PC-9 (cell line): Measurements from ENCODE around the gene SP140L. TPM values are rescaled to one million over a fixed set of nuclear protein-coding genes. Genes with fewer than 3 reads are reported as not detected.

Experiments used
- BruUV-seq: library from RNA; stranded (reverse); fragments of 400-500 nt; replicated peaks from 2 replicates; lab custom pipeline; 2021; lab: Mats Ljungman, UMichigan
- CTCF ChIA-PET: fragments of 300-600 bp; sonication (Branson Sonifier 250); formaldehyde crosslinking; loops from one replicate; lab custom pipeline; 2022; ENCODE audit warnings: antibody characterized with exemption; lab: Charles Lee
- POLR2A ChIA-PET: fragments of 300-600 bp; sonication (Branson Sonifier 250); formaldehyde crosslinking; loops from one replicate; lab custom pipeline; 2022; ENCODE audit warnings: antibody characterized with exemption; ENCODE audit not compliant: unreplicated experiment; lab: Charles Lee
- DNase-seq, 2 experiments: peaks; one replicate each; pipeline versions ENCODE4 v3.0.0 to v3.0.0-alpha.2; 2015 to 2022; ENCODE audit warnings: mixed read lengths in 1 of 2
- H2AFZ ChIP-seq: fragments of 200-600 bp; sonication (generic); 2 replicates; pipeline ENCODE4 v1.8.1; 2017; ENCODE audit warnings: antibody characterized with exemption
- H3F3A ChIP-seq: fragments of 200-600 bp; sonication (generic); 2 replicates; pipeline ENCODE4 v1.8.1; 2017; ENCODE audit warnings: antibody characterized with exemption, mild to moderate bottlenecking, low read depth; ENCODE audit not compliant: insufficient read depth
- H3K27ac ChIP-seq: fragments of 200-600 bp; sonication (generic); 2 replicates; pipeline ENCODE4 v1.6.1; 2016; ENCODE audit warnings: mixed run types
- H3K27me3 ChIP-seq: fragments of 200-600 bp; sonication (generic); 2 replicates; pipeline ENCODE4 v1.6.1; 2016; ENCODE audit warnings: low read depth, mixed run types; ENCODE audit not compliant: insufficient read depth
- H3K36me3 ChIP-seq: fragments of 200-600 bp; sonication (generic); 2 replicates; pipeline ENCODE4 v1.6.1; 2016; ENCODE audit warnings: low read depth, mixed run types
- H3K4me1 ChIP-seq: fragments of 200-600 bp; sonication (generic); replicated peaks from 2 replicates; pipeline ENCODE4 v1.6.1; 2016; ENCODE audit warnings: mixed run types; ENCODE audit not compliant: insufficient read depth
- H3K4me2 ChIP-seq: fragments of 200-600 bp; sonication (generic); 2 replicates; pipeline ENCODE4 v1.6.1; 2017; ENCODE audit warnings: mixed run types
- H3K4me3 ChIP-seq: fragments of 200-600 bp; sonication (generic); 2 replicates; pipeline ENCODE4 v1.6.1; 2016; ENCODE audit warnings: mixed run types
- H3K79me2 ChIP-seq: fragments of 200-600 bp; sonication (generic); 2 replicates; pipeline ENCODE4 v1.6.1; 2017; ENCODE audit warnings: low read depth, mixed run types
- H3K9me2 ChIP-seq: fragments of 200-600 bp; sonication (generic); 2 replicates; pipeline ENCODE4 v1.8.1; 2017; ENCODE audit warnings: mild to moderate bottlenecking; ENCODE audit not compliant: insufficient read depth
- H3K9me3 ChIP-seq: fragments of 200-600 bp; sonication (generic); 2 replicates; pipeline ENCODE4 v1.8.1; 2016; ENCODE audit warnings: low read depth; ENCODE audit not compliant: insufficient read depth
- H4K20me1 ChIP-seq: fragments of 200-600 bp; sonication (generic); 2 replicates; pipeline ENCODE4 v1.8.1; 2017; ENCODE audit not compliant: insufficient read depth
- EZH2 ChIP-seq: fragments of 200-600 bp; sonication (generic); IDR thresholded peaks from 2 replicates; pipeline ENCODE4 v1.8.0; 2017; ENCODE audit warnings: antibody characterized with exemption, low read depth
- intact Hi-C: fragments of 100-400 bp; cut with micrococcal nuclease; formaldehyde crosslinking; loops from one replicate; pipeline ENCODE4 v1.10.0; 2022; ENCODE audit not compliant: unreplicated experiment
- total RNA-seq: library from RNA; stranded (reverse); gene quantifications from 2 replicates; pipeline ENCODE4 v1.2.3, GENCODE V29; 2021
- TF ChIP-seq, protein P1 (sequence below): fragments of 200-600 bp; sonication (generic); conservative IDR thresholded peaks from 2 replicates; pipeline ENCODE4 v1.6.1; 2017; ENCODE audit warnings: mixed run types, antibody characterized with exemption, mild to moderate bottlenecking, moderate library complexity

SP140L gene
- total RNA-seq, 1 experiment from 2014 or later = 23.6 TPM

GRCh38 chr2:230305416-230306275 is 21.3 kb upstream of the SP140L start:
- ChIA-PET POLR2A (no interaction called here), CTCF (no interaction called here)
- Histone ChIP-seq H3K27me3 (no peaks in the 10 kb centered on the region), H3K36me3 (no peaks in the 10 kb centered on the region), H3K79me2 (no peaks in the 10 kb centered on the region), H3K4me1 (no peaks in the 10 kb centered on the region), H2AFZ (no peak overlapping the region), H3K4me3 (no peak overlapping the region), H3K9me2 (no peaks in the 10 kb centered on the region), H4K20me1 (no peaks in the 10 kb centered on the region), H3K9me3 (0 out of 2 replicates have a peak, but pooled peaks cover 6% of the 10 kb centered on the region), H3K4me2 (no peak overlapping the region), H3F3A (no peaks in the 10 kb centered on the region), H3K27ac (no peak overlapping the region)
- DNase-seq = no peak
- BruUV-seq = no TSS peak
- intact Hi-C loops = no loop called here
- TF ChIP-seq, protein P1, sequence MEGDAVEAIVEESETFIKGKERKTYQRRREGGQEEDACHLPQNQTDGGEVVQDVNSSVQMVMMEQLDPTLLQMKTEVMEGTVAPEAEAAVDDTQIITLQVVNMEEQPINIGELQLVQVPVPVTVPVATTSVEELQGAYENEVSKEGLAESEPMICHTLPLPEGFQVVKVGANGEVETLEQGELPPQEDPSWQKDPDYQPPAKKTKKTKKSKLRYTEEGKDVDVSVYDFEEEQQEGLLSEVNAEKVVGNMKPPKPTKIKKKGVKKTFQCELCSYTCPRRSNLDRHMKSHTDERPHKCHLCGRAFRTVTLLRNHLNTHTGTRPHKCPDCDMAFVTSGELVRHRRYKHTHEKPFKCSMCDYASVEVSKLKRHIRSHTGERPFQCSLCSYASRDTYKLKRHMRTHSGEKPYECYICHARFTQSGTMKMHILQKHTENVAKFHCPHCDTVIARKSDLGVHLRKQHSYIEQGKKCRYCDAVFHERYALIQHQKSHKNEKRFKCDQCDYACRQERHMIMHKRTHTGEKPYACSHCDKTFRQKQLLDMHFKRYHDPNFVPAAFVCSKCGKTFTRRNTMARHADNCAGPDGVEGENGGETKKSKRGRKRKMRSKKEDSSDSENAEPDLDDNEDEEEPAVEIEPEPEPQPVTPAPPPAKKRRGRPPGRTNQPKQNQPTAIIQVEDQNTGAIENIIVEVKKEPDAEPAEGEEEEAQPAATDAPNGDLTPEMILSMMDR = no peak
- no peak for TF ChIP-seq EZH2

GRCh38 chr2:230306474-230306873 is 20.5 kb upstream of the SP140L start:
- no peaks in the 10 kb centered on the region for H3K9me2 ChIP-seq
- no peaks in the 10 kb centered on the region for H3K79me2 ChIP-seq
- H3K4me2 ChIP-seq = no peak overlapping the region
- no peak overlapping the region for H3K27ac ChIP-seq
- no TSS peak for BruUV-seq
- TF ChIP-seq, protein P1 = no peak
- ChIA-PET POLR2A (interaction anchor here (0.5 kb wide), 1 partner anchor 235 kb away, joined by 4 read pairs; no protein-coding TSS in a partner anchor), CTCF (no interaction called here)
- intact Hi-C loops = no loop called here
- H3F3A ChIP-seq = no peaks in the 10 kb centered on the region
- H4K20me1 ChIP-seq = no peaks in the 10 kb centered on the region
- no peak overlapping the region for H2AFZ ChIP-seq
- H3K4me1 ChIP-seq = no peaks in the 10 kb centered on the region
- no peak overlapping the region for H3K4me3 ChIP-seq
- H3K27me3 ChIP-seq = no peaks in the 10 kb centered on the region
- DNase-seq = no peak
- H3K36me3 ChIP-seq = no peaks in the 10 kb centered on the region
- H3K9me3 ChIP-seq = 0 out of 2 replicates have a peak, but pooled peaks cover 6% of the 10 kb centered on the region

DNA sequence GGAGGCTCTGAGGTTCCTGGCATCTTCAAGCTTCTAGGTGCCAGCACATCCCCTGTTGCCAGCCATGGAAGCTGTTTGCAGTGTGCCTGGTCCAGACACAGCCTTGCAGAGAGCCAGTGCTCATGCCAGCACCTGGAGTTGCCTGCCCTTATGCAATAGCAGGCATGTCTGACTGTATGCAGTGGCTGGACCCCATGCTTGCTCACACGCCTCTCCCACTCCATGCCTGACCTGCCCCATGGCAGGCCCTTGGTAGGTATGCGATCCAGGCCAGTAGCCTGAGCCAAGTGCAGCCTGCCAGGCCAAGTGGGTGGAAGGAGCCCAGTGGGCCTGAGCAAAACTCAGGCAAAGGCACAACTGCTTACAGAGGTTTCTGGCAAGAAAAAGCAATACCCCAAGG is 19.5 kb upstream of the SP140L start:
- H3K27ac ChIP-seq = no peak overlapping the region
- H3K9me2 ChIP-seq = no peaks in the 10 kb centered on the region
- no peak overlapping the region for H3K4me2 ChIP-seq
- ChIA-PET POLR2A (no interaction called here), CTCF (no interaction called here)
- 0 out of 2 replicates have a peak, but pooled peaks cover 6% of the 10 kb centered on the region for H3K9me3 ChIP-seq
- no peaks in the 10 kb centered on the region for H4K20me1 ChIP-seq
- no peak overlapping the region for H2AFZ ChIP-seq
- intact Hi-C loops = no loop called here
- H3F3A ChIP-seq = no peaks in the 10 kb centered on the region
- no peaks in the 10 kb centered on the region for H3K79me2 ChIP-seq
- TF ChIP-seq, protein P1 = no peak
- H3K36me3 ChIP-seq = no peaks in the 10 kb centered on the region
- no peaks in the 10 kb centered on the region for H3K27me3 ChIP-seq
- H3K4me1 ChIP-seq = no peaks in the 10 kb centered on the region
- BruUV-seq = no TSS peak
- H3K4me3 ChIP-seq = no peak overlapping the region
- no peak for DNase-seq
